ENCODE data around the gene FUT7.

DNA sequence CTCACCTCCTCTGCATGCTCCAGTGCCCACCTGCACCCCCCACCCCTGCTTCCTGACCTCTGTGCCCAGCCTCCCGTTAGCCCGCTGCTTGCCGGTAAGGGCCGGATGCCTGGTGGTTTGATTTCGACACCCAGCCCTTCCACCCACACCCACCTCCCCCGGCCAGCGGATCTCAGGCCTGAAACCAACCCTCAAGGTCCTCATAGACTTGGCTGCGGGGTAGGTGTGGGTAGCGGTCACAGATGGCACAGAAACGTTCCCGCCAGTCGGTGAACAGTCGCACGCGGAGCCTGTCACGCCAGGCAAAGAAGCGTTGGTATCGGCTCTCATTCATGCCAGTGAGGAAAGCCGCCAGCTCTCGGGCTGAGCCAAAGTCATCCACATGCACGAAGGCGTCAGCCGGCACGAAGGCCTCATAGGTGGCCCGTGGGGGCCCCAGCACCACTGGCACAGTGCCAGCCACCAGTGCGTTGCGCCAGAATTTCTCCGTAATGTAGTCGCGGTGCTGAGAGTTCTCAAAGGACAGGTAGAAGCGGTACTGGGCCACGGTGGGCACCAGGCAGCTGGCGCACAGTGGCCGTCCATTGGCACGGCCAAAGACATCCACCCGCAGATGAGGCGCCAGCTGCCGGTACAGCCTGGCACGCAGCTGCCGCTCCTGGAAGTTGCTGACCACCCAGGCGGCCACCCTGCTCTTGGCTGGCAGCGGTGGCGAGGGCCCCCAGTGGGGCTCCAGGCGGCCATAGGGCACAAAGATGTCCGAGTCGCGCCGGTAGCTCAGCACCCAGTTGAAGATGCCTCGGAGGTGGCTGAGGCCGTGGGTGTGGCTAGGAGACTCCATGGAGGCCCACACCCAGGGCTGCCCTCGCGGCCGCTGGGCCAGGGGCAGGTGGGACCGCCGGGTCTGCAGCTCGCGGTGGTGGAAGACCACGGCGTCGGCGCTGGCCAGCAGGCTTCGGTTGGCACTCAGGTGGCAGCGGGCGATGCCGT is 1.1 kb downstream of the FUT7 start:
- TF ChIP-seq, protein P1, sequence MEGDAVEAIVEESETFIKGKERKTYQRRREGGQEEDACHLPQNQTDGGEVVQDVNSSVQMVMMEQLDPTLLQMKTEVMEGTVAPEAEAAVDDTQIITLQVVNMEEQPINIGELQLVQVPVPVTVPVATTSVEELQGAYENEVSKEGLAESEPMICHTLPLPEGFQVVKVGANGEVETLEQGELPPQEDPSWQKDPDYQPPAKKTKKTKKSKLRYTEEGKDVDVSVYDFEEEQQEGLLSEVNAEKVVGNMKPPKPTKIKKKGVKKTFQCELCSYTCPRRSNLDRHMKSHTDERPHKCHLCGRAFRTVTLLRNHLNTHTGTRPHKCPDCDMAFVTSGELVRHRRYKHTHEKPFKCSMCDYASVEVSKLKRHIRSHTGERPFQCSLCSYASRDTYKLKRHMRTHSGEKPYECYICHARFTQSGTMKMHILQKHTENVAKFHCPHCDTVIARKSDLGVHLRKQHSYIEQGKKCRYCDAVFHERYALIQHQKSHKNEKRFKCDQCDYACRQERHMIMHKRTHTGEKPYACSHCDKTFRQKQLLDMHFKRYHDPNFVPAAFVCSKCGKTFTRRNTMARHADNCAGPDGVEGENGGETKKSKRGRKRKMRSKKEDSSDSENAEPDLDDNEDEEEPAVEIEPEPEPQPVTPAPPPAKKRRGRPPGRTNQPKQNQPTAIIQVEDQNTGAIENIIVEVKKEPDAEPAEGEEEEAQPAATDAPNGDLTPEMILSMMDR (IDR thresholded peaks at IDR 0.05), result no peak
- TF ChIP-seq POLR2A (IDR thresholded peaks at IDR 0.05), result no peak
